Panc1 (cell line): ENCODE results near the gene MRPL50. TPM values are rescaled to one million over a fixed set of nuclear protein-coding genes. Genes with fewer than 3 reads are reported as not detected.

Experiments used
- ATAC-seq: fragments of 200-7000 bp; cut with Tn5 transposase; 2 replicates; pipeline ENCODE4 v1.9.1; 2020; ENCODE audit warnings: mild to moderate bottlenecking, moderate library complexity
- BruUV-seq: library from RNA; stranded (reverse); fragments of 400-500 nt; replicated peaks from 2 replicates; lab custom pipeline; 2021; lab: Mats Ljungman, UMichigan
- CTCF ChIA-PET: fragments of 300-600 bp; sonication (Branson Sonifier 250); formaldehyde crosslinking; loops from one replicate; lab custom pipeline; 2022; ENCODE audit warnings: antibody characterized with exemption; lab: Charles Lee
- POLR2A ChIA-PET: fragments of 300-600 bp; sonication (Branson Sonifier 250); formaldehyde crosslinking; loops from one replicate; lab custom pipeline; 2022; ENCODE audit warnings: antibody characterized with exemption; lab: Charles Lee
- DNase-seq: peaks from one replicate; pipeline ENCODE4 v3.0.0-alpha.2; 2010; ENCODE audit warnings: low read depth, low spot score
- H3K27ac ChIP-seq: 2 replicates; pipeline ENCODE4 v1.5.1; 2011; ENCODE audit warnings: mild to moderate bottlenecking, low read length, inconsistent platforms
- H3K27me3 ChIP-seq: fragments of 200-500 bp; sonication (Bioruptor generic); 2 replicates; pipeline ENCODE4 v1.6.0; 2014; ENCODE audit warnings: low read length, inconsistent platforms; ENCODE audit not compliant: control insufficient read depth, insufficient read depth
- H3K36me3 ChIP-seq: fragments of 200-500 bp; sonication (Bioruptor generic); 2 replicates; pipeline ENCODE4 v1.5.1; 2014; ENCODE audit warnings: inconsistent platforms, mild to moderate bottlenecking, low read length, moderate library complexity; ENCODE audit not compliant: control insufficient read depth, insufficient read depth
- H3K4me1 ChIP-seq: 2 replicates; pipeline ENCODE4 v1.5.1; 2011; ENCODE audit warnings: inconsistent platforms, mild to moderate bottlenecking, low read length, moderate library complexity; ENCODE audit not compliant: control insufficient read depth, insufficient read depth
- H3K4me3 ChIP-seq, 2 experiments: 2 replicates each; pipeline ENCODE4 v1.5.1; 2011 to 2012; ENCODE audit warnings: low read depth in 2 of 2, low read length in 2 of 2, mild to moderate bottlenecking in 2 of 2, inconsistent platforms in 1 of 2, moderate library complexity in 1 of 2
- H3K9me3 ChIP-seq: fragments of 200-500 bp; sonication (Bioruptor generic); 2 replicates; pipeline ENCODE4 v1.5.1; 2014; ENCODE audit warnings: low read depth, mild to moderate bottlenecking, inconsistent platforms, low read length, moderate library complexity; ENCODE audit not compliant: control insufficient read depth, insufficient read depth
- POLR2AphosphoS5 ChIP-seq: IDR thresholded peaks from 2 replicates; pipeline ENCODE4 v1.6.1; 2012; ENCODE audit warnings: mild to moderate bottlenecking, low read depth, low read length, moderate library complexity
- SIN3A ChIP-seq: IDR thresholded peaks from 2 replicates; pipeline ENCODE4 v1.6.1; 2012; ENCODE audit warnings: low read depth, mild to moderate bottlenecking, low read length, moderate library complexity, borderline replicate concordance; ENCODE audit not compliant: insufficient read depth
- TCF7L2 ChIP-seq: IDR thresholded peaks from 2 replicates; pipeline ENCODE4 v1.6.1; 2011; ENCODE audit warnings: mild to moderate bottlenecking, low read depth, low read length, inconsistent platforms
- in situ Hi-C: cut with HindIII; loops from 2 replicates; pipeline ENCODE4 v1.10.0; 2016; ENCODE audit warnings: low sequenced_read_pairs, low pct_unique_long_range_greater_than_20kb
- intact Hi-C: fragments of 100-400 bp; cut with micrococcal nuclease; formaldehyde crosslinking; loops from one replicate; pipeline ENCODE4 v1.10.0; 2022; ENCODE audit not compliant: unreplicated experiment
- total RNA-seq: library from RNA; stranded (reverse); gene quantifications from one replicate; pipeline ENCODE4 v1.2.1, GENCODE V29; 2021; ENCODE audit not compliant: unreplicated experiment
- TF ChIP-seq, protein P1 (sequence below): fragments of 450-650 bp; IDR thresholded peaks from 2 replicates; pipeline ENCODE4 v1.5.1; 2017; ENCODE audit warnings: mild to moderate bottlenecking
- TF ChIP-seq, protein P2 (sequence below), 2 experiments: IDR thresholded peaks; 2 replicates each; pipeline ENCODE4 v1.6.1; 2011 to 2012; ENCODE audit warnings: low read depth in 2 of 2, control low read depth in 1 of 2, low read length in 1 of 2, mild to moderate bottlenecking in 1 of 2, moderate library complexity in 1 of 2; ENCODE audit not compliant: insufficient read depth in 1 of 2

MRPL50 gene
- total RNA-seq, 1 experiment from 2014 or later = 7.2 TPM

DNA sequence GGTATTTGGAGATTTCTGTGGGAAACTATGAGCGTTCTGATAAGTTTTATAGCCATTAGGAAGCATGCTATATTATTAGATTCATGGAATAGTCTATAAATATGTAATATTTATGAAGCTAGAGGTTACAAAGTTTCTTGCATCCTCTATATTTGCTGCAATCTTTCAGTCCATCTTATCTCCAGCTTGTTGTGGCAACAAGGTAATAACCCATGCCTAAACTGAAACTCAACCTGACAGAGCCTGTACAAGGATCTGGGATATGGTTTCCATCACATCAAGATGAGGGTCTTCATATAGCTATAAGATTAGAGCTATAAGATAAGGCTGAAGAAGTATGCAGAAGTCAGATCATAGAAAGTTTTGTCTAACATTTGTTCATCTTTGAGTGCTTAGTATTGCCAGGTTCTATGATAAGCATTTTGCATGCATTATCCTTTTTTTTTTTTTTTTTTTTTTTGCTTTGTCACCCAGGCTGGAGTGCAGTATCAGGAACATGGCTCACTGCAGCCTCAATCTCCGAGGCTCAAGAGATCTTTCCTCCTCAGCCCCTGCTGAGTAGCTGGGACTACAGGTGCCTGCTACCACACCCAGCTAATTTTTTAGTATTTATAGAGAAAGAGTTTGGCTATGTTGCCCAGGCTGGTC, 28.4 kb downstream of the MRPL50 start:
- H3K4me3 ChIP-seq = no peak overlapping the region
- in situ Hi-C loops = no loop called here
- CTCF ChIA-PET = interaction anchor here (0.8 kb wide), 1 partner anchor 79 kb away, joined by 6 read pairs; no protein-coding TSS in a partner anchor
- H3K27me3 ChIP-seq = no peaks in the 10 kb centered on the region
- H3K36me3 ChIP-seq = no peaks in the 10 kb centered on the region
- H3K27ac ChIP-seq = no peak overlapping the region
- H3K9me3 ChIP-seq = no peaks in the 10 kb centered on the region
- TF ChIP-seq POLR2AphosphoS5 = no peak
- TF ChIP-seq TCF7L2 = no peak
- TF ChIP-seq, protein P1, sequence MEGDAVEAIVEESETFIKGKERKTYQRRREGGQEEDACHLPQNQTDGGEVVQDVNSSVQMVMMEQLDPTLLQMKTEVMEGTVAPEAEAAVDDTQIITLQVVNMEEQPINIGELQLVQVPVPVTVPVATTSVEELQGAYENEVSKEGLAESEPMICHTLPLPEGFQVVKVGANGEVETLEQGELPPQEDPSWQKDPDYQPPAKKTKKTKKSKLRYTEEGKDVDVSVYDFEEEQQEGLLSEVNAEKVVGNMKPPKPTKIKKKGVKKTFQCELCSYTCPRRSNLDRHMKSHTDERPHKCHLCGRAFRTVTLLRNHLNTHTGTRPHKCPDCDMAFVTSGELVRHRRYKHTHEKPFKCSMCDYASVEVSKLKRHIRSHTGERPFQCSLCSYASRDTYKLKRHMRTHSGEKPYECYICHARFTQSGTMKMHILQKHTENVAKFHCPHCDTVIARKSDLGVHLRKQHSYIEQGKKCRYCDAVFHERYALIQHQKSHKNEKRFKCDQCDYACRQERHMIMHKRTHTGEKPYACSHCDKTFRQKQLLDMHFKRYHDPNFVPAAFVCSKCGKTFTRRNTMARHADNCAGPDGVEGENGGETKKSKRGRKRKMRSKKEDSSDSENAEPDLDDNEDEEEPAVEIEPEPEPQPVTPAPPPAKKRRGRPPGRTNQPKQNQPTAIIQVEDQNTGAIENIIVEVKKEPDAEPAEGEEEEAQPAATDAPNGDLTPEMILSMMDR = no peak
- TF ChIP-seq, protein P2, sequence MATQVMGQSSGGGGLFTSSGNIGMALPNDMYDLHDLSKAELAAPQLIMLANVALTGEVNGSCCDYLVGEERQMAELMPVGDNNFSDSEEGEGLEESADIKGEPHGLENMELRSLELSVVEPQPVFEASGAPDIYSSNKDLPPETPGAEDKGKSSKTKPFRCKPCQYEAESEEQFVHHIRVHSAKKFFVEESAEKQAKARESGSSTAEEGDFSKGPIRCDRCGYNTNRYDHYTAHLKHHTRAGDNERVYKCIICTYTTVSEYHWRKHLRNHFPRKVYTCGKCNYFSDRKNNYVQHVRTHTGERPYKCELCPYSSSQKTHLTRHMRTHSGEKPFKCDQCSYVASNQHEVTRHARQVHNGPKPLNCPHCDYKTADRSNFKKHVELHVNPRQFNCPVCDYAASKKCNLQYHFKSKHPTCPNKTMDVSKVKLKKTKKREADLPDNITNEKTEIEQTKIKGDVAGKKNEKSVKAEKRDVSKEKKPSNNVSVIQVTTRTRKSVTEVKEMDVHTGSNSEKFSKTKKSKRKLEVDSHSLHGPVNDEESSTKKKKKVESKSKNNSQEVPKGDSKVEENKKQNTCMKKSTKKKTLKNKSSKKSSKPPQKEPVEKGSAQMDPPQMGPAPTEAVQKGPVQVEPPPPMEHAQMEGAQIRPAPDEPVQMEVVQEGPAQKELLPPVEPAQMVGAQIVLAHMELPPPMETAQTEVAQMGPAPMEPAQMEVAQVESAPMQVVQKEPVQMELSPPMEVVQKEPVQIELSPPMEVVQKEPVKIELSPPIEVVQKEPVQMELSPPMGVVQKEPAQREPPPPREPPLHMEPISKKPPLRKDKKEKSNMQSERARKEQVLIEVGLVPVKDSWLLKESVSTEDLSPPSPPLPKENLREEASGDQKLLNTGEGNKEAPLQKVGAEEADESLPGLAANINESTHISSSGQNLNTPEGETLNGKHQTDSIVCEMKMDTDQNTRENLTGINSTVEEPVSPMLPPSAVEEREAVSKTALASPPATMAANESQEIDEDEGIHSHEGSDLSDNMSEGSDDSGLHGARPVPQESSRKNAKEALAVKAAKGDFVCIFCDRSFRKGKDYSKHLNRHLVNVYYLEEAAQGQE (IDR thresholded peaks at IDR 0.05; ENCODE audit: insufficient read depth in 1 of 2, low read depth in 2 of 2, low read length in 1 of 2) = no peak
- TF ChIP-seq SIN3A = no peak
- DNase-seq (no peak), ATAC-seq (no peak)
- intact Hi-C loops = no loop called here
- POLR2A ChIA-PET = no interaction called here
- H3K4me1 ChIP-seq = no peaks in the 10 kb centered on the region
- no TSS peak for BruUV-seq

- ATAC-seq = no peak
- in situ Hi-C loops = no loop called here
- CTCF ChIA-PET = interaction anchor here (0.8 kb wide), 1 partner anchor 80 kb away, joined by 6 read pairs; no protein-coding TSS in a partner anchor
Observed at GRCh38 chr9:101369286-101369685, 29.1 kb downstream of the MRPL50 start.

More at GRCh38 chr9:101369286-101369685, 29.1 kb downstream of the MRPL50 start:
- intact Hi-C loops = no loop called here
- Histone ChIP-seq H3K4me1 (no peaks in the 10 kb centered on the region), H3K27ac (no peak overlapping the region), H3K4me3 (no peak overlapping the region), H3K27me3 (no peaks in the 10 kb centered on the region), H3K36me3 (no peaks in the 10 kb centered on the region), H3K9me3 (no peaks in the 10 kb centered on the region)
- no peak for TF ChIP-seq POLR2AphosphoS5
- no peak for TF ChIP-seq SIN3A
- TF ChIP-seq, protein P1 = no peak
- no peak for TF ChIP-seq TCF7L2
- TF ChIP-seq, protein P2 (IDR thresholded peaks at IDR 0.05; ENCODE audit: insufficient read depth in 1 of 2, low read depth in 2 of 2, low read length in 1 of 2) = no peak
- BruUV-seq = no TSS peak
- DNase-seq = no peak
- POLR2A ChIA-PET = no interaction called here
